Activated T-cell treated with anti-CD3 and anti-CD28 coated beads for 4 hours (primary cell): ENCODE results near the gene TULP4.
"Not testable (repeated sequence)": the region's sequence is repeated elsewhere in the genome, so short reads cannot be mapped to it uniquely, and the experiment has no call there.

Source experiments
- DNase-seq: peaks from one replicate; pipeline ENCODE4 v3.0.0-alpha.2; 2020

TULP4 gene

DNA sequence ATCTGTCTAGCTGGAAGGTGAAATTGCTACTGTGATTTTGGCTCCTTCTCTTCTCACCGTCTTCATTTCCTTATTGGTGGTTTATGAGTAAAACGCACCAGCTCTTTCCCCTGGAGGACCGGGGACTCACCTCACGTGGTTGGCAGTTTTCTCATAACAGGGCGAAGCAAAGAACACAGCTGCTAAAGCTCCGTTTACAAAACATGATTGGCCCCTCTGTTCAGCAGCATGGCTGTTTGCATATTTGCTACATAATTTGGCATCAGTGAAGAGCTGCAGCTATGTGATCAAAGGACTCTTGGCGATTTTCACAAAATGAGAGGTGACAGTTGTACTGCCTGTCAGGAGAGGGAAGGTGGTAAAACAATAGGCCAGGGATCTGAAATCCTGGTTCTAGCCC is 227.1 kb downstream of the TULP4 start:
- no peak for DNase-seq

DNA sequence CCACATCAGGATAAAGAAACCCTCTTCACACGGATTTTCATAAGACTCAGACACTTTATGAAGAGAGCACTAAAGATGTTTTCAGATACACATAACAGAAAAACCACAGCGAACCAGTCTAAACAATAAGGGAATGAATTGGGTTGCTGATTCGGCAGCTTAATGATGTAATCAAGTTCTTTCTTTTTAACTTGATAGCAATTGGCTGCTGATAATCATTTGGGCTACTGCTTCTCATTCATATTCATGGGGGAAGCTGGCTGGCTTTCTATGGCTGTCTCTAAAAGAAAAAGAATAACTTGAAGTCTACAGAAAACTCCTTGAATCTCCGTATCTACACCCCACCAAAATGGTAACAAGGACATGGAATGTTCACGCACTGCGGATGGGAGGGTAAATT is 227.6 kb downstream of the TULP4 start:
- no peak for DNase-seq

DNA sequence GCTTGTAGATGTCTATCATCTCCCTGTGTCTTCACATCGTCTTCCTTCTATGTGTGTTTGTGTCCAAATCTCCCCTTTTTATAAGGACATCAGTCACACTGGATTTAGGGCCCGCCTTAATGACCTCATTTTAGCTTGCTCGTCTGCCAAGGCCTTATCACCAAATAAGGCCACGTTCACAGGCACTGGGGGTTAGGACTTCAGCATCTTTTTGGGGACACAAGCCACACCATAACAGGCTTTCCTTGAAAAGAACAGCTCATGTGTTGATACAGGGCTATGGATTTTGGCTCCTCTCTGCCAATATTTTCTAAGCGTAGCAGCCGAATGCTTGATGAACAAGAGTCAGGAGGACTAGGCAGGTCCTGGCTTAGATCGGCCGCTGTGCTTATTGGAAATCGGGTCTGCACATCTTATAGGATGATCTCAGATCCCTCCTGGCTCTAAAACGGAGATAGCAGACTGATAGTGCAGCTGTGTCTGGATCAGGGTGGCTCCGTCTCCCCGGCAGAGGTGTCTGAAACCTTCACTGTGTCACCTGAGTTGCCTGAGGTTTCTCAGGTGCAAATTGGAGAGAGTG is 231.4 kb downstream of the TULP4 start:
- DNase-seq, result no peak

DNA sequence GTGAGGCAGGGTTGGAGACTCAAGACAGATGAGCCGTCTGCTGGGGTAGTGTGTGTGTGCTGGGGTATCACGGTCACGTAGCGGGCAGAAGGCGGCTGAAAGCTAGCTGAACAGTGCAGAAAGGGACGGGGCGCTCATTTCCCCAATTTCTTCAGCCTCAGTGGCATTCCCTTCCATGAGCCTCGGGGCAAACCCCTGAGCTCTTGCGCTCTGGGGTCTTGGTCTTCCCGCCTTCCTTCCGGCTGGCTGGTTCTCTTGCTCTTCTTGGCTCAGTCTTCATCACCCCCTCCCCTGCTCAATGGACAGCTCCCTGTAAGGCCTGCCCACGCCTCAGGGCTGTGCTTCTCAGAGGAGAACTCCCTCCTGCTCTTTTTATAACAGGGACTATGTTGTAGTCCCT is 232.2 kb downstream of the TULP4 start:
- DNase-seq, result no peak

DNA sequence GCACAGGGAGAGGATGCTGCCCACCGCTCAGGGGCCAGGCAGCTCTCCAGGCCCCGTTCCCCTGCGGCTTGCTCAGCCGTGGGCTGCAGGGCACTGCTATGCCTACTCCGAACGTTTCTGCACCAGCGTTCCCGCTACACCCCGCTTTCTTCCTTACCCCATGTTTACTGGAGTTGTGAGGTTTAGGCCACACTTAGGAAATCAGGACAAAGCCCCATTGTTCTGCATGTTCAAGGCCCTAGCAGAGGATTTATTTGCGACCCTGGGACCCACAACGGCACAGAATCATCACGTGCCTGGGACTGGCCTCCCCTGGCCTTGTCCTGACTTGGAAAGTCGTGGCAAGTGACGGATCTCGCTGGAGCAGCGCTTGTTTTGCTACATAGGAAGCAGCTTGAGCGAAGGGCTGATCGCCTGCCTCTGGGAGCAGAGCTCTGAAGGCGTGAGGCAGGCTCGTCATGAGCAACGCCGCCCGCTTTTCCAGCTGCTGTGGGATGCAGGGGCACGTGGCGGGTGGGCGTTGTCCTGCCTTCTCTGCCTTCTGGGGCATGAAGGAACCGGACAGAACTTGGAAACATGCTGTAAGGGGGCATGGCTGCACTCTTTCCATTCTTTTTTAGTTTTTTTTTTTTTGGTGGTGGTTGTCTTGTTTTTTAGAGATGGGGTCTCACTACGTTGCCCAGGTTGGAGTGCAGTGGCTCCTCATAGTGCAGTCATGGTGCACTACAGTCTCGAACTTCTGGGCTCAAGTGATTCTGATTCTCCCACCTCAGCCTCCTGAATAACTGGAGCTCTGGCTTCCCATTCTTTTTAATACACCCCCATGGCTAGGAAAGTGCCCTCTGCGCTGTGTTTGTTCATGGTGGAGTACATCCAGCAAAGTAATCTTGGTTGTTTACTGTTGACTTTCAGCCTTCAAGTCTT is 233.0 kb downstream of the TULP4 start:
- DNase-seq, result no peak

DNA sequence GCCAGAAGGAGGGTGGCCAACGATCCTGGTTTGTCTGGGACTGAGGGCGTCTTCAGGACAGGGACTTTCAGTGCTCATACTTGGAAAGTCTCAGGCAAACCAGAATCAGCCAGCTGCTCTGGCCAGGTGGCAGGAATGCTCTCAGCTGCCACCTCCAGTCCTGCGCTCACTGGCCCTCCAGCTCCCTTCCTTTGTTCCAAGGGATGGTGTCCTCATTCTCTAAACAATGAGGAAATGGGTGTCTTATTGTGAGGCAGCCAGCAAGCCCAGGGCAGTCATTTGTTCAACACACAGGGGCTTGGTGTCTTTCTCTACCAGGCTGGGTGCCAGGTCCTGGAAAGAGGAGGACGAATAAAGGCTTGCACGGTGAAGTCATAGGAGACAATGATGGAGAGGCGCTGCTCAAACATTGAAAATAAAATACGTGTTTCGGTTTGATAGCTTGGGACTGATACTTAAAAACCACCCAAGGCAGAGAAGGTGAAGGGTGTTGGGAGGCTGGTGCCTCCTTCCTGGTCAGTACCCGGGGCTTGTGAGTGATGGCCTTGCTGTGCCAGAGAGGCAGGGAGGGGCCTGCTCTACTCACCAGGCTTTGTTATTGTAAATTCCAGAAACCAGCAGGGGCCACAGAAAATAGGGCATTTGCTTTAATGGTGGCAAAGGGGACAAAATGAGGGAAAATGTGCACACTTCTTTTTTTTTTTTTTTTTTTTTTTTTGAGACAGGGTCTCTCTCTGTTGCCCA is 236.3 kb downstream of the TULP4 start:
- DNase-seq, result no peak

DNA sequence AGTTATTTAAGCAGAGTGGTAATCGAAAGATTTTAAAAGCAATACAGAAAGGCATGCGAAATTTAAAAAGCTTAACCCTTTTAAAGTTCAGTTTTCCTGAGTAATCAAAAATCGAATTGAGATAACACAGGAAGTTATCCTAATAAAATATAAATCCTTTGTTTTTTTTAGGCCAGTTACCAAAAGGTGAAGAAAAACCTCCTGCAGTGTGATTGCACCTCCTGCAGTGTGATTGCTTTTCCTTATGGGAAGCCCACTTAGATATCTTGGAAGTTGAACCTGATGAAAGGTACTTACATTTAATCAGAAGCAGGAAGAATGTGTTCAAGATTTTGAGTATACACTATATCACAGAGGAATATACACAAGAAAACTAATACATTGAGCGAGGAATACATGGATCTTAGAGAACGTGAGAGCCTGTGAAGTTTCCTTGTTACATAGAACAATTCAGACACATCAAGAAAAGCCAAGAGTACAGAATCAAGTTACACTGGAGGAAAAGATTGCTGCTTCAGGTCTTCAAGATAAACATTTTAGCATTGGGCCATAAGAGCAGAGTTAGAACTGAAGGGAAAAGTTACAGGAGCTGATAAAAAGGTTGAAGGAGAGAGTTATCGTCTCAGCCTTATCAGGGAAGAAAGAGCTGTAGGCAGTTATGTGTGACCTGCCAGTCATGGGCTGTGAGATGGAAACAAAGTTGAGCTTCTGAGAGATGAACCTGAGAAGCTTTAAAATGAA is 240.0 kb downstream of the TULP4 start:
- DNase-seq, result no peak

DNA sequence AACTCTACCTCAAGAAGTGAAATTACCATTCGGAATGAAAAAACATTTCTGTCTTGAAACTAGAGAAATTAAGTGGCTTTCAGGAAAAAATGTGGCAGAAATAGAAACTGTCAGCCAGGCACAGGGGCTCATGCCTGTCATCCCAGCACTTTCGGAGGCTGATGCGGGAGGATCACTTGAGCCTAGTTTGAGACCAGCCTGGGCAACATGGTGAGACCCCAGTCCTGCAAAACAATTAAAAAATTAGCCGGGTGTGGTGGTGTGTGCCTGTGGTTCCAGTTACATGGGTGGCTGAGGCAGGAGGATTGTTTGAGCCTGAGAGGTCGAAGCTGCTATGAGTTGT is 240.5 kb downstream of the TULP4 start:
- DNase-seq, result no peak

DNA sequence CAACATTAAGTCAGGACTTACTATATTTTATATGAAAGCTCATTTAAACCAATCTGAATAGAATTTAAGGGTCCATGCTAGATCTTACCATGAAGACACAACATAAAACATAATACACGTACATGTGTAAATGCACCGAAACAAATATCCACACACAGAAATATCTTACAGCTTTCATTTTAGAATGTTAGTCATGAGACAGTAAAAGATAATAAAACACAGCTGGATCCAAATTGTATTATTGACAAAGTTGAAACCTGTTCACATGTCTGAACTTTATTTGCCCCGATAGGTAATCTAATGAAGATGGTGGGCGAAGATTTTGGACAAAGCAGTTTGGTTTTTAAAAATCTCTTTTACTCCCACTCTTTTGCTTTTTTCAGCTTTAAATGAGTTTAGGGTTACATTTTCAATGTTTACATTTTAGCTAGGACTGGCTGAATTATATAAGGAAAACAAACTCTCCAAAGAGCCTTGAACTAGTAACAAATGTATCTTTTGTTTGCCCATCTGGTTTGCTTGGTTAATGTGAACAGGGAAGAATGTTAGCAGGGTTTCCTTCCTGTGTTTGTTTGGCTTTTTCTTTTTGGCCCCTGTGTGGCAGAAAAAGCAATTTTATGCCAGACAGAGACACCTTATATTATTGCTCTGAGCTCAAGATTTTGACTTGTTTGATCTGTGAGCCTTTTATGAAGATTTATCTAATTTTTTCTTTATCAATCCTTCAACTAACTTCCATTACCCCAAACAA is 242.5 kb downstream of the TULP4 start:
- DNase-seq, result no peak

DNA sequence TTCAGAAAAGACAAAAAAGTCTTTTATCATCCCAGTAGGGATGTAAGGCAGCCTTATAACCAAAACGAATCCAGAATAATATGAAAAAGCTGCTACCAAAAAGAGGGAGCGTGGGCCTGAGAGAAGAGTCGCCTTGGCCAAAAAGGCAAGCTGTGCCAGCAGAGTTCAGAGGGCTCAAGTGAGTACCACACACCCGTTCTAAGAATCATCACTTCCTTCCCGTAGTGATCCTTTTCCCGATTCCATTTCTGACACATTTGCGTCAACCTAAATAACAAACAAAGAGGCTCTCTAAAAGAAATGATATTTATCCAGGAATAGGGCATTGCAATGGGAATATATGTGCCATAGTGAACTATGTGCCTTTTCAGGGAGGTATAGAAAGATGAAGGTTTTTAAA is 243.8 kb downstream of the TULP4 start:
- no peak for DNase-seq

DNA sequence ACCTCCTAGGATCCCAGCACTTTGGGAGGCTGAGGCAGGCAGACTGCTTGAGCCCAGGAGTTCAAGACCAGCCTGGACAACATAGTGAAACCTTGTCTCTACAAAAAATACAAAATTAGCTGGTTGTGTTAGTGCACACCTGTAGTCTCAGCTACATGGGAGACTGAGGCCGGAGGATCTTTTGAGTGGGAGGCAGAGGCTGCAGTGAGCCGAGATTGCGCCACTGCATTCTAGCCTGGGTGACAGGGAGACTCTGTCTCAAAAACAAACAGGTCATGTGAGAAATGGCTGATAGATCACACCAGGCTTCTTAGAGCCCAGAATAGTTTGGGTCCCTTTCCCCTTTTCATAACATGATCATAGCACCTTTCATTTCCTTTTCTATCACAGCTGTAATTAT is 244.8 kb downstream of the TULP4 start:
- not testable (repeated sequence) for DNase-seq

DNA sequence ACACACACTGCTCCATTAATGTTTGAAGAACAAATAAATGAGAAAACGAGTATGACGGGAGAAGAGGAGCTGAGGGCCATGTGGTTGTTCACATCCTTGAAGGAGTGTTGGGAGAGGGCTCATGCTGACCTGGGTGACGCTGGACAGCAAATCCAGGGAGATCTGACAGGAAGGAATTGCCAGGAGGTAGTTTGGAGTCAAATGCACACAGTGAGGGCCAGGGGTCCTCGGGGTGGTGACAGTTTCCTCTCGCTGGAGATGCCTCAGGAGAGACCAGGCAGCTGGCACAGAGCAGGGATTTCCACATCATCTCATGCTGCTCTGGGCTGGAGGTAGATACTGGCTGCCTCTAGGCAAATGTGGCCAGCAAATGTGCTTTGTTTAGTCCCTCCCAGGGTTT is 245.7 kb downstream of the TULP4 start:
- DNase-seq, result no peak

DNA sequence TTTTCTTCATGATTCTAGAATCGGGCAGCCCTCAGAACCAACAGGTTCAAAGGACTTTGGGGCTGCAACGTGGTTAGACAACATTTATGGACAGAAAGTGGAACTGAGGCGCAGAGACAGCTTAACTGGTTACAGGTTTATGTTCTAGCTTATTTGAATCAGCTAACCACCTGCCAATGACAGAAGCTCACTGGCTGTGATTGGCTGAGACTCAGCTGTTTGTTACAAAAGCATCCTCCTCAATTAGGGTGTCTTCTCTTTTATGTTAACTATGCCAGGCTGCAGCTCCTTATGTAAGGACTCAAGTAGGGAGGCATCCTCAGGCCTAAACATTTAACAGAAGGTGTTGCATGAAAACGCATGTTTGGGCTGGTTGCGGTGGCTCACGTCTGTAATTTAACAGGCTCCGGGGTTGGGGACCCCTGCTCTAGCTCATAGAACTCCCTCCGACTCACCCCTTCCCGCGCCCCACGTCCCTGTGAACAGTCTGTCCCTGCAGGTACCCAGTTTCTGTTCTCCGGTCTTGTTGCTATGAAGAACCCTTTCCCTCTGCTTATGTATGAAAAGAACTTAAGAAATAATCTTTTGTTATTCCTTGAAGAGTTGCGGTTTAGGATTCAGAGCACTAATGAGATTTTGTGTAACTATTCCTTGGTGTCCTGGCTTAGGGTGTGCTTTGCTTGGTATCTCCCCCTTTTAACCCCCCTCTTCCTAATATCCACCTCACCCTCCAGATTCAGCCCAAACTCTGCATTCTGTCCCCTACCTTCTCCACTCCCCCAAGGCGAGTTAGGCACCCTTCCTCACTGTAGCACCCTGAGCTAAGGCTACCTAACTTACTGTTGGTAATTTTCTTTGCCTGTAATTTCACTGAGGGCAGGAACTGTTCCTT is 246.4 kb downstream of the TULP4 start:
- DNase-seq, result no peak

DNA sequence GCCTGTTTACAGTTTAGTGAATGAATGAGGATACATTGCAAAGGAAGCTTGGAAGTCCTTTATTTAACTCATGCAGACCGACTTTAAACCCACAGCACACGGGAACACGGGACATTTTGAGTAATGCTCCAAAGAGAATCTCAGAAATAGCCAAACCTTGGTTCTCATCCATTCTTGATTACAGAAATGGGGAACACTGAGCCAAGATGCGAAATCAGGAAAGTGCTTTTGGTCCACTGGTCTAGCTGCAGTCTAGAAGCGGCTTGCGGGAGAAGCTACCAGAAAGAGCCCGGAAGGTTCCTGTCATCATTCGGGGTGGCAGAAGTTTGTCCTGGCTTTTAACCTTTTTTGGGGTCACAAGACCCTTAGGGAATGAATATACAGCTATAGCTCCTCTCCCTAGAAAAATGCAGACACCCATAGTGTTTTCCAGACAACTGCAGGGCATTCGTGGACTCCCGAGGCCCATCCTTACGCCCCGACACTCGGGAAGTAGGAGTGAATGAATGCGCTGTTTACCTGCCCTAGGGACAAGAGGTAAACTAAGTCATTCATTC is 247.2 kb downstream of the TULP4 start:
- DNase-seq, result no peak

DNA sequence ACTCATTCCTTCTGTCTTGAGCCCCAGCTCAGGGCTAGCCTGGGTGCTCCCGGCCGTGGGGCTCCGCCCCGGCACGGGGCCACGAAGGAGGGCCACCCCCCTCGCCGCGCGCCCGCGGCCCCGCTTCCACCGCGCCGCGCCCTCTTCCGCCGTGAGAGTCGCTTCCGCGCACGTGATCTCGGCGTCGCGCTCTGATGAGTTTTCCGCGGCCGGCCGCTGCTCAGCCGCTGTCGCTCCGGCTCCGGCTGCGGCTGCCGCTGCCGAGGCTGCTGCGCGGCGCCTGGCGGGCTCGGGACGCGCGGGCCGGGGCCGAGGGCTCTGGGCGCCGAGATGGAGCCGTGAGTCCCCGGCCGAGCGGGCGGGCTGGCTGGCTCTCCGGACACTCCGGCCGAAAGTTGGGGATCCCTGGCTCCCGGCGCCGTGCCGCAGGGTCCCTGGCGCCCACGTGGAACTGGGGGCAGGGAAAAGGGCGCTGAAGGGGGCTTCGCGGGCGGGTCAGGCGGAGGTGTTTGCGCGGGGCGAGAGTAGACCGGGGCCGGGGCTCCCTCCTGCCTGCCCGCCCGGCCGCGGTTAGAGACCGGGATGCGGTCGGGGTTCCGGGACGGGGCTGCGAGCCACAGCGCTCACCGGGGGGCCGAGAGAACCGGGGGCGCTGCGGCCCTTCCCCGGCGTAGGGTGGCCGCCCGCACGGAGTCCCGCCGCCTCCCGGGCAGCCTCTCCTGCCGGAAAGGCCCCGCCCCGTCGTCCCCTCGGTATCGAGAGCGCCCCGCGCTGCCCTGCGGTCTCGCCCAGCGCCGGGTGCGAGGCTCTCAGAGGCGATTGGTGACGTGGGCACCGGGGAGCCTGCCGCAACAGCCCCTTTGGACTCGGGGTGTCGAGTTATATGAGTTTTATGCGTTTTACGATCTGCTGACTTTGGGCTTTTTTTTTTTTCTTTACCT is 247.9 kb downstream of the TULP4 start, which contains the start of gene TMEM181:
TSS of gene TMEM181 (plus strand) at position 197 of the 941 bp plus-strand sequence. CDS start at position 331, 134 bp downstream.
- peak; percentile 82 for DNase-seq

DNA sequence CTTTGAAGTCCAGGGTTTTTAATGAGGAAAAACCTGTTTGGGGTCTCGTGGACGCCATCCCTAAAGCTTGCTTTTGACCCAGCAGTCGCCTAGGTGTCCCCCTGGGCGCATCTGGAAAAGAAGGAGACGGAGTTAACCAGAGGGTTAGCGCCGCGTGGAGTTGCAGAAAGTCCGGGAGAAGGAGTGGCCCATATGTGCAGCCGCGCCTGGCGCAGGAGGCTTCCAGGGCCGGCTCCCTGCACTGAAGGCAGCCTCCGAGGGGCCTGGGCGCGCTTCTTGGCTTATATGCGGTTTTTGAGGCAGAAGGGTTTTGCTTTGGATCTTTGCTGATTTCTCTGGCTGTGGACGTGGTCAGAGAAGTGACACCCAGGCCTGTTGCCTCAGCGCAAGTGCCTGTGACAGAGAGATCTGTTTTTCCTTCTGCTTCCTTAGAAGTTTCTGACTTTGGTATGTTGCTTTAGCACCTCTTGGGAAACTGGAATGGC is 248.6 kb downstream of the TULP4 start:
- DNase-seq, result no peak
